WTC11 (cell line): ENCODE data around the gene ZNF548.
A peak's percentile ranks its signal among the peaks of the same experiment; 100 is the strongest.

Experiments used
- AFF4 ChIP-seq: sonication (generic); formaldehyde crosslinking; IDR thresholded peaks from 2 replicates; pipeline ENCODE4 v1.8.1; 2023; ENCODE audit warnings: mild to moderate bottlenecking, missing genetic modification reagents, borderline replicate concordance
- ELF4 ChIP-seq: sonication (generic); formaldehyde crosslinking; IDR thresholded peaks from 2 replicates; pipeline ENCODE4 v1.8.1; 2022; ENCODE audit warnings: low read depth, mild to moderate bottlenecking, moderate library complexity, missing genetic modification reagents
- FOXP1 ChIP-seq: sonication (generic); formaldehyde crosslinking; IDR thresholded peaks from 2 replicates; pipeline ENCODE4 v1.8.0; 2022; ENCODE audit warnings: missing genetic modification reagents, mild to moderate bottlenecking, moderate library complexity, borderline replicate concordance
- GABPB1 ChIP-seq: sonication (generic); formaldehyde crosslinking; IDR thresholded peaks from 2 replicates; pipeline ENCODE4 v1.8.1; 2023; ENCODE audit warnings: mild to moderate bottlenecking, missing genetic modification reagents
- IRF2 ChIP-seq: sonication (generic); formaldehyde crosslinking; IDR thresholded peaks from 2 replicates; pipeline ENCODE4 v1.8.0; 2022; ENCODE audit warnings: low read depth, missing genetic modification reagents, borderline replicate concordance
- MLX ChIP-seq: sonication (generic); formaldehyde crosslinking; IDR thresholded peaks from 2 replicates; pipeline ENCODE4 v1.8.1; 2023; ENCODE audit warnings: mild to moderate bottlenecking, missing genetic modification reagents, moderate library complexity
- RORB ChIP-seq: fragments of 250-450 bp; sonication (Bioruptor Pico); IDR thresholded peaks from 2 replicates; pipeline ENCODE4 v1.9.0; 2021; ENCODE audit warnings: mild to moderate bottlenecking
- ZBTB43 ChIP-seq: sonication (generic); formaldehyde crosslinking; IDR thresholded peaks from 2 replicates; pipeline ENCODE4 v1.8.1; 2023; ENCODE audit warnings: mild to moderate bottlenecking, missing genetic modification reagents
- ZNF671 ChIP-seq: fragments of 250-450 bp; sonication (Bioruptor Pico); IDR thresholded peaks from 2 replicates; pipeline ENCODE4 v1.8.0; 2021; ENCODE audit warnings: mild to moderate bottlenecking
- TF ChIP-seq, protein P1 (sequence below): fragments of 200-600 bp; IDR thresholded peaks from 2 replicates; pipeline ENCODE4 v1.8.0; 2022; ENCODE audit warnings: antibody characterized with exemption
- TF ChIP-seq, protein P2 (sequence below): sonication (generic); formaldehyde crosslinking; IDR thresholded peaks from 2 replicates; pipeline ENCODE4 v1.8.1; 2022; ENCODE audit warnings: missing genetic modification reagents, borderline replicate concordance
- TF ChIP-seq, protein P3 (sequence below): sonication (generic); formaldehyde crosslinking; IDR thresholded peaks from 2 replicates; pipeline ENCODE4 v1.8.1; 2022; ENCODE audit warnings: low read depth, mild to moderate bottlenecking, moderate library complexity, missing genetic modification reagents, borderline replicate concordance

DNA sequence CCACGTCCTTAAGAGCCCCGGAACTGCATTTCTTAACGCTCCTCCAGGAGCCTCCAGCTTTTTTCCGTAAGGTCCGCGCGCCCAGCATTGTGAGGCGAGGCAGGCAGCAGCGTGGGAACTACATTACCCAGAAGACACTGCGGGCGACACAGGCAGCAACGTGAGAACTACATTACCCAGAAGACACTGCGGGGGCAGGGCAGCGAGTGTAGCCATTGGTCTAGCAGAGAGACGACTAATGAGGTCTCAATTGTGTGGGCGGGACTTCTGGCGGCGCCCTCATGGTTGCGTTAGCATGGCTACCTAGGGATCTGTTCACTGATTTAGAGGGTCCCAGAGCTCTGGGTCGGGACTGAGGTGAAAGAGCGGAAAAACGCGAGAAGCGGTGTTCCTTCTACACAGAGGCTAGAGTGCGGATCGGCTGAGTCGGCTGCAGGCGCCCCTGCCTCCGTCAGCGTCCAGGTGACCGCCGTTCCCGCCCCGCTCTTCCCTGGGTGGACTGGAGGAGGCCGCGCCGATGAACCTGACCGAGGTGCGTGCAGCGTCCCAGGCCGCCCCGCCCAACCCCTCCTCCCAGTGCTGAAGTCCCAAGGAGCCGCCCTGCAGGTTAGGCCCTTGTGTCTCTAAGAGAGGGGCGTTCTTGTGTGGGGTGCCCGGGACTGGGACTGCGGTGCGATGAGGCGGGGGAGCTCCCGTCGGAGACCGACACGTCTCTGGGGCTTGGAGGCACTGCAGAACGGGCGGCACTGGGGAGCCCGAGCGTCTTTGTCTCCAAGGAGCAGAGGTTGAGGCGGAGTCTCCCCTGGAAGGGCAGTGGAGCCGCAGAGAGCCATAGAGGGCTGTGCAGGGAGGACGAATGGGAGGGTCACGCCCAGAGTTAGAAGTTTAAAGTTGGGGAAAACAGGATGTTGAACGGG is 45.7 kb downstream of the ZNF548 start, which contains the start of gene ZNF749:
- TF ChIP-seq, protein P1, sequence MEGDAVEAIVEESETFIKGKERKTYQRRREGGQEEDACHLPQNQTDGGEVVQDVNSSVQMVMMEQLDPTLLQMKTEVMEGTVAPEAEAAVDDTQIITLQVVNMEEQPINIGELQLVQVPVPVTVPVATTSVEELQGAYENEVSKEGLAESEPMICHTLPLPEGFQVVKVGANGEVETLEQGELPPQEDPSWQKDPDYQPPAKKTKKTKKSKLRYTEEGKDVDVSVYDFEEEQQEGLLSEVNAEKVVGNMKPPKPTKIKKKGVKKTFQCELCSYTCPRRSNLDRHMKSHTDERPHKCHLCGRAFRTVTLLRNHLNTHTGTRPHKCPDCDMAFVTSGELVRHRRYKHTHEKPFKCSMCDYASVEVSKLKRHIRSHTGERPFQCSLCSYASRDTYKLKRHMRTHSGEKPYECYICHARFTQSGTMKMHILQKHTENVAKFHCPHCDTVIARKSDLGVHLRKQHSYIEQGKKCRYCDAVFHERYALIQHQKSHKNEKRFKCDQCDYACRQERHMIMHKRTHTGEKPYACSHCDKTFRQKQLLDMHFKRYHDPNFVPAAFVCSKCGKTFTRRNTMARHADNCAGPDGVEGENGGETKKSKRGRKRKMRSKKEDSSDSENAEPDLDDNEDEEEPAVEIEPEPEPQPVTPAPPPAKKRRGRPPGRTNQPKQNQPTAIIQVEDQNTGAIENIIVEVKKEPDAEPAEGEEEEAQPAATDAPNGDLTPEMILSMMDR, result no peak
- TF ChIP-seq, protein P2, sequence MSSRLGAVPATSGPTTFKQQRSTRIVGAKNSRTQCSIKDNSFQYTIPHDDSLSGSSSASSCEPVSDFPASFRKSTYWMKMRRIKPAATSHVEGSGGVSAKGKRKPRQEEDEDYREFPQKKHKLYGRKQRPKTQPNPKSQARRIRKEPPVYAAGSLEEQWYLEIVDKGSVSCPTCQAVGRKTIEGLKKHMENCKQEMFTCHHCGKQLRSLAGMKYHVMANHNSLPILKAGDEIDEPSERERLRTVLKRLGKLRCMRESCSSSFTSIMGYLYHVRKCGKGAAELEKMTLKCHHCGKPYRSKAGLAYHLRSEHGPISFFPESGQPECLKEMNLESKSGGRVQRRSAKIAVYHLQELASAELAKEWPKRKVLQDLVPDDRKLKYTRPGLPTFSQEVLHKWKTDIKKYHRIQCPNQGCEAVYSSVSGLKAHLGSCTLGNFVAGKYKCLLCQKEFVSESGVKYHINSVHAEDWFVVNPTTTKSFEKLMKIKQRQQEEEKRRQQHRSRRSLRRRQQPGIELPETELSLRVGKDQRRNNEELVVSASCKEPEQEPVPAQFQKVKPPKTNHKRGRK (CRISPR knock-in tag), result no peak
- TF ChIP-seq GABPB1 (CRISPR knock-in tag) (peak; percentile 65; the same call in 1 of the 2 replicates), IRF2 (CRISPR knock-in tag) (no peak), FOXP1 (CRISPR knock-in tag) (no peak), MLX (no peak), ZNF671 (CRISPR knock-in tag) (no peak), ZBTB43 (CRISPR knock-in tag) (no peak; the same call in 1 of the 2 replicates), AFF4 (no peak), ELF4 (CRISPR knock-in tag) (no peak), RORB (CRISPR knock-in tag) (no peak)
- TF ChIP-seq, protein P3, sequence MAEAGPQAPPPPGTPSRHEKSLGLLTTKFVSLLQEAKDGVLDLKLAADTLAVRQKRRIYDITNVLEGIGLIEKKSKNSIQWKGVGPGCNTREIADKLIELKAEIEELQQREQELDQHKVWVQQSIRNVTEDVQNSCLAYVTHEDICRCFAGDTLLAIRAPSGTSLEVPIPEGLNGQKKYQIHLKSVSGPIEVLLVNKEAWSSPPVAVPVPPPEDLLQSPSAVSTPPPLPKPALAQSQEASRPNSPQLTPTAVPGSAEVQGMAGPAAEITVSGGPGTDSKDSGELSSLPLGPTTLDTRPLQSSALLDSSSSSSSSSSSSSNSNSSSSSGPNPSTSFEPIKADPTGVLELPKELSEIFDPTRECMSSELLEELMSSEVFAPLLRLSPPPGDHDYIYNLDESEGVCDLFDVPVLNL (CRISPR knock-in tag), result no peak
